Bone marrow (tissue), 2 donors: ENCODE data around the gene TMEM101.
"Not testable (repeated sequence)": the region's sequence is repeated elsewhere in the genome, so short reads cannot be mapped to it uniquely, and the experiment has no call there.

Experiments used
- DNase-seq, 2 donors: peaks; one replicate each; lab custom pipeline; 2025; lab: John Stamatoyannopoulos, UW

The TMEM101 gene

GRCh38 chr17:44024271-44024663 is 9.5 kb upstream of the TMEM101 start:
- no peak for DNase-seq

GRCh38 chr17:44023545-44024270 is 8.9 kb upstream of the TMEM101 start:
- DNase-seq = no peak

GRCh38 chr17:44022246-44022645 is 7.5 kb upstream of the TMEM101 start:
- DNase-seq = no peak

GRCh38 chr17:44021227-44021626 is 6.5 kb upstream of the TMEM101 start:
- not testable (repeated sequence) for DNase-seq

GRCh38 chr17:44014133-44014436 is 678 bp downstream of the TMEM101 start:
- DNase-seq = no peak

GRCh38 chr17:44012874-44013273 is 1.9 kb downstream of the TMEM101 start:
- no peak for DNase-seq

- DNase-seq = no peak
Measured at GRCh38 chr17:44012391-44012790, 2.4 kb downstream of the TMEM101 start.

- no peak for DNase-seq
Measured at GRCh38 chr17:44011876-44012275, 2.9 kb downstream of the TMEM101 start.

- DNase-seq = no peak
Measured at GRCh38 chr17:44010966-44011647, 3.7 kb downstream of the TMEM101 start.

GRCh38 chr17:44008205-44008909 is 6.4 kb downstream of the TMEM101 start:
- no peak for DNase-seq

GRCh38 chr17:44007346-44008204 is 7.2 kb downstream of the TMEM101 start:
- no peak for DNase-seq

- DNase-seq = peak; percentile 73 to 90
Measured at GRCh38 chr17:44006598-44007345, 8.0 kb downstream of the TMEM101 start.

GRCh38 chr17:44006272-44006597 is 8.5 kb downstream of the TMEM101 start:
- no peak for DNase-seq

GRCh38 chr17:44005527-44006271 is 9.1 kb downstream of the TMEM101 start:
- no peak for DNase-seq

GRCh38 chr17:44004761-44005526 is 9.8 kb downstream of the TMEM101 start:
- no peak for DNase-seq

GRCh38 chr17:44004077-44004760 is 10.5 kb downstream of the TMEM101 start, which contains the start of gene NAGS:
NAGS (plus strand) TSS chr17:44004622; CDS start chr17:44004664, 42 bp downstream.
- DNase-seq = no peak

- DNase-seq = no peak
Measured at GRCh38 chr17:44002141-44002848, 12.5 kb downstream of the TMEM101 start.

- DNase-seq = no peak
Measured at GRCh38 chr17:44001461-44001920, 13.3 kb downstream of the TMEM101 start.
